GM21737 (cell line): ENCODE data around the gene PPOX.

ENCODE experiments used
- ATAC-seq: cut with Tn5 transposase; IDR thresholded peaks from one replicate; pipeline ENCODE4 v1.9.1; 2021; ENCODE audit warnings: mild to moderate bottlenecking, moderate library complexity; ENCODE audit not compliant: unreplicated experiment

PPOX gene

GRCh38 chr1:161196521-161197451 lies 30.6 kb downstream of the PPOX start:
- no peak for ATAC-seq

GRCh38 chr1:161197560-161198193 lies 31.5 kb downstream of the PPOX start:
- no peak for ATAC-seq

DNA sequence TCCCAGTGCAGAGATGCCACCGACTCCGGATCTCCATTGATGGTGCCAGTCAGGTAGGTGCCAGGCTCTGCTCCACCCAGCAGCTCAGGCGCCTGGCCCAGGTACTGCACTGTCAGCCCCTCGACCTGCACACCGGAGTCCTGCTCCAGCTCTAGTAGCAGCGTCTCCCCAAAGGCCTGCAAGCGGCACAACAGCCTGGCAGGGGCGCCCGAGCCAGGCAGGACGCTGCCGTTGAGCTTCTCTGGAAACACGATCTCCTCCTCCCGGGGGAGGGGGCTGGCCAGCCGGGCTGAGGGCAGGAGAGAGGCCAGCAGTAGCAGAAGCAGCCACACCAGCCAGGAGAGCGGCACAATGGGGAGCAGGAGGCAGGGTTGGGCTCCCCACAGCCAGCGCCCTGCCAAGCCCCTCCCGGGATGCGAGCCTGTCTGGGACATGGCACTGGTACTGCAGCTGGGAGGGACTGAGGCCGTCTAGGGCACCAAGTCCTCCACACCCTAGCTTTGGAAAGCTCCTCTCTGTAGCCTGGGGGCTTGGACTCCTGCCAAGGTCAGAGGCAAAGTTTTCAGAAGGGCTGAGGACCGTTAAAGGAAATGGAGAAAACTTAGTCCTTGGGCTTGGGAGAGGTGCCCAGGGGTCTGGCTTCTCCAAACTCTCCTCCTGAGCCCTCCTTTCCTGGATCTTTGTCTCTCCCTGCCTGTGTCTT lies 32.1 kb downstream of the PPOX start:
- no peak for ATAC-seq

- ATAC-seq: no peak
These were observed 32.7 kb downstream of the PPOX start, which contains the start of gene ADAMTS4 for GRCh38 chr1:161198897-161199431. Gene ADAMTS4, minus strand, starts transcription at chr1:161199054. Its CDS starts 427 bp downstream, at chr1:161198627.

DNA sequence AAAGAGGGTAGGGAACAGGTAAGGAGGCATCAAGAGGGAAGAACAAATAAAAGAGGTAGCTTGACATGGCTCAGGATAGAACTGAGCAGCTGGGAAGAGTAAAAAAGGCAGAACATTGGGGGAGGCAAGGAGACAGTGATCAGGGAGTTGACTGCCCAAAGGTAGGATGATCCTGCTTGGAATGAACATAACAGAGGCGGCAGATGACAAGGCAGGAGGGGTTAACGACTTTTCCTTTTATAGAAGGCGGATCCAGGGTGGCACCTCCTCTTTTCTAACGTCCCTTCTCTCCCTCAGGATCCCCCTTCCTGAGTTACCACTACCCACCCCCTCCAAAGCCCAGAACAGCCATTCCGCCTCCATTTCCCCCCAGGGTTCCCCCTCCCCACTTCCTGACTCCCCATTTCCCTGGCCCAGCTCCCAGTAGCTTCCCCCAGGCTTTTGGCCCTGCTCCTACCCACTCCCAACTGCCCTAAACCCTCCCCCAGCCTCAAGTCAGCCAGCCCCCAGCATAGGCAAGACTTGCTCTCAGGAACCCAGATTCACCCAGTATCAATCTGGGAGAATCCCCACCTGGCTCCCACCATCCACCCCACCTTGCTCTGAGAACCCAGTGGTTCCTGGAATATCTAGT lies 33.4 kb downstream of the PPOX start:
- ATAC-seq: no peak

DNA sequence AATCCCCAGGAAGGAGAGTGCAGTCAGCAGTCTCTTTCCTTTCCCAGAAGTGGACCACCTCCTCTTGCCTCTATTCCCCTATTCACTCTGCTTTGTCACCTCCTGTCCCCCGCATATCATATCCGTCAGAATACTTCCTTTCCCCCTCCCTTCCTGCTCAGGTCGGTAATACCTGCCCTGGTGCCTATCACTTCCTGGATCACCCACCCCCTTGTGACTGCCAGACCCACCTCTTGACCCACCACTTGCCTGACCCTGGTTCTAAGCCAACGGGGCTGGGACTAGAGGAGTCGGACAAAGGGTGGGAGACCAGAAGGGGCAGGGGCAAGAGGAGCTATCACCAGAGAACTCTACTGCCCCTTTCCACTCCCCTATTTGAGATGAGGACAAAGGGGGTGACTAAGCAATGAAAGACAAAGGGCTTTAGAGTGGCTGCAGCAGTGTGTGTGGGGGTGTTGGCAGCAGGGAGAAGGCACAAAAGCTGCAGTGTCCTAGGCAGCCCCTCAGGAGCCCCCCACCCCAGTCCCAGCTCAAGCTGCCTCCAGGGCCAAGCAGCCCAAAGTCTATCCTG lies 34.3 kb downstream of the PPOX start:
- no peak for ATAC-seq

- no peak for ATAC-seq
These were observed 35.0 kb downstream of the PPOX start for GRCh38 chr1:161200992-161201835.

- peak; percentile 89 for ATAC-seq
These were observed 35.8 kb downstream of the PPOX start, which contains the start of gene NDUFS2 for GRCh38 chr1:161201836-161202712. Gene NDUFS2, plus strand, starts transcription at chr1:161202367. Its CDS starts 19 bp downstream, at chr1:161202386.

DNA sequence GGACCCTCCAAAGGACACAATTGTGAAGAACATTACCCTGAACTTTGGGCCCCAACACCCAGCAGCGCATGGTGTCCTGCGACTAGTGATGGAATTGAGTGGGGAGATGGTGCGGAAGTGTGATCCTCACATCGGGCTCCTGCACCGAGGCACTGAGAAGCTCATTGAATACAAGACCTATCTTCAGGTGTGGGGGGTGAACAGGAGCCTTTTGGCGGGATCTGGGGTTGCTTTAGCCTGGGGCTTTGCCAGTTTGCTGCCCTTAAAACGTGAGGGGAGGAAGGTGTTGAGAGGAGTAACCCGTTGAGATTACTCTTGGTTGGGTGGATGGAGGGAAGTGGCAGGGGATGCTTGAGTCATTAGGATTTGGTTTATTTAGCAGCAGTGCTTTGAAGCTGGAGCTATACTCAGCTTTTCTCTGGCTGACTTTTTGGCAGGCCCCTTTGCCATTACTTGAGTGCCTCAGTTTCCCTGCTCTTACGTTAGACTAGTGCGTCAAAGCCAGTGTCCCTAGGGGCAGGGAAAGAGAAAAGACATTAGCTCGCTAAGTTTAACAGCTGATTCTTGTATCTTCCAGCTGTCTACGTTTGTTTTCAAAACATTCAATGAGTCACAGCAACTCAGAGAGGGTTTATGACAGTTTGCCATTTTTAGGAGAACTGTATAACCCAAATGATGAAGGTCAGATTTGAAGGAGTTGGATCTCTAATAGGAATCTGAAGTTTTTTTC lies 40.4 kb downstream of the PPOX start:
- no peak for ATAC-seq

DNA sequence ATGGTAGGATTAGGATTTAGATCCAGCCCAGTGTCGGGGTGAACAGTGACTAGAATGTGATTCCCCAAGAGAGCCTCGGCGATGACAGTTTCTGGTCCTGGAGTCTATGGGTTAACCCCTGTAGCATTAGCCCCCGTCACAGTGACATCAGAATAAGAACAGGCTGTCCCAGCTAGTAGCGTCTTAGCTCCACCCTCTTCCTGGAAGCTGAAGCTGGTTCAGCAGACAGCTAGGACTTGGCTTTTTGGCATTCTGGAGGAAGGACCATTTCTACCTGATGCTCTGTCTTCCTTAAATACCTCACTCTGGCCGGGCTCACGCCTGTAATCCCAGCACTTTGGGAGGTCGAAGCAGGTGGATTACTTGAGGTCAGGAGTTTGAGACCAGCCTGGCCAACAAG lies 40.9 kb downstream of the PPOX start:
- no peak for ATAC-seq

DNA sequence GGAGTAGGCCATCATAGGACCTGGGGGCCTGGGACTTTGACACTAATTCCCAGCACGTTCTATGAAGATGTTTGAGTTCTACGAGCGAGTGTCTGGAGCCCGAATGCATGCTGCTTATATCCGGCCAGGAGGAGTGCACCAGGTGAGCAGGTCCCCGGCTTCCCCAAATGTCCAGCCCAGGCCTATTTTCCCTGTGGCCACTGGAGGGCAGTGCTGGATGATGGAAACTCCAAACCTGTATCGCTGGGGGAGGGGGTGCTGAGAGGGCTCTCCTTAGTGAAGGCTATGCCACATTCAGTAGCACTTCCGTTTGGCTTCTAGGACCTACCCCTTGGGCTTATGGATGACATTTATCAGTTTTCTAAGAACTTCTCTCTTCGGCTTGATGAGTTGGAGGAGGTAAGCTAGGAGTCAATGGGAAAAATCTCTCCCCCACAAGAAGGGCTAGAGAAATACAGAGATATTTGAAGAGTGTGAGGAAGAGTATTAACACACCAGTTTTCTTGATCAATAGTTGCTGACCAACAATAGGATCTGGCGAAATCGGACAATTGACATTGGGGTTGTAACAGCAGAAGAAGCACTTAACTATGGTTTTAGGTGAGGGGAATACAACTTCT lies 43.7 kb downstream of the PPOX start:
- ATAC-seq: peak; percentile 63

DNA sequence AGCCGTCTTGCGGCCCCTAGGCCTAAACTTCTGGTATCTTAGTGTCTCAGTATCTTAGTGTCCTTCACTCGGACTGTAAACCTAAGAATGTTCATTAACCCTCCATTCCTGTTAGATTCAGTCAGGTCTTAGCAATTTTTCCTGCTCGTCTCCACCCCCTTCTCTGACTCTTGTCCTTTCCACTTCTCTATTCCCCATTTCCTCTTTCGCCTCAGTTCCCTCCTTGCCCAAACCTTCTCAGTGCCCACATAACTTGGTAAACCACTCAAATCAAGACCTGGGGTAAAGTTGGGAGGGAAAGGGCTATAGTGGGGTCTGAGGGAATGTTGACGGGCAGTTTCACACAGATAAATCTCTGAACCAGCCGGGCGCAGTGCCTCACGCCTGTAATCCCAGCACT lies 48.1 kb downstream of the PPOX start:
- ATAC-seq: no peak

DNA sequence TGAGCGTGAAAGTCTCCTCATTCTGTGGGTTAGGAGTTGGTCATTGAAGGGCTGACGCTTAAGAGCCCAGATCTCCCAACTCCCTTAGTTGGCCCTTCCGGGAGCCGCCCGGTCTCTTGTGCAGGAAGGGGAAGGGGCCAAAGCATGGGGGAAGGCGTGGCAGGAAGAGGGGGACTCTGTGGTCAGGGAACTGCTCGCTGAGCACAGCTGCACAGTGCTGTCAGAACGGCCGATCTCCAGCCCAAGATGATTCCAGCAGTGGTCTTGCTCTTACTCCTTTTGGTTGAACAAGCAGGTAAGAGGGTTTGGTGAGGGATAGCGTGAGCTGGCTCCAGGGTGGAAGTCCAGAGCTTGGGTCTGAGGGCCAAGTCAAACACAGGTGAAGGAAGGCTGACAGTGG lies 48.9 kb downstream of the PPOX start, which contains the start of gene FCER1G:
Gene FCER1G, plus strand, starts transcription at position 220 of the 400 bp plus-strand sequence. Its CDS starts 27 bp downstream, at position 247.
- ATAC-seq: no peak

DNA sequence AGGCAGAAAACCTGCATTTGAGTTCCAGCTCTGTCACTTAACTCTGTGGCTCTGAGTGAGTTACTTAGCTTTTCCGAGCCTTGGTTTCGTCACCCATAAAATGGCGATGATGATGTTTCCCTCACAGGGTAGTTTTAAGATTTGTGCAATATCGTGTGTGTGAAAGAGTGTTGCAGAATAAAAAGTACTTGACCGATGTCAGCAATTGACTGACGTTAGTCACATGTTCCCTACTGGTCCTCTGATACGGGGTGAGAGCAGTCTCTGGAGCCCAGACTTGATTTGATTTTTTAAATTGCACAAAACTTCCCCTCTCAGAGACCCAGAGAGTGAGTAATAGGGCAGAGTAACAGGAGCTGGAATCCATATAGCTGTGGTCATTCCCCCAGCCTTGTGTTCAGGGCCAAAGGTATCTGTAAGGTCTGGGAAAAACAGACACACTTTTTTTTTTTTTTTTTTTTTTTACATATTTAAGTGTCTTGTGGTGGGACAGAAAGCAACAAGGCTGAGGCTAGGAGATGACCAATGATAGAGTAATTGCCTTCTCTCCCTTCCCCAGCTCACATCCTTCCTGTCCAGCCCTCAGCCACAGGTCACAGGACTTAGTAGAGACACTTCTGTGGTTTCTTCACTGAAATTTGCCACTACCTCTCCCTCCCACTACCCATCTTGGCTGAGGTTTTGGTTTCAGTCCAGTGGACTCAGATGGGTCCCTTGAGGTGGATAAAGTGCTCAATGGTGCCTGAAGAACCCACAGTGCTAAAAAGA lies 50.9 kb downstream of the PPOX start:
- ATAC-seq: peak; percentile 73

DNA sequence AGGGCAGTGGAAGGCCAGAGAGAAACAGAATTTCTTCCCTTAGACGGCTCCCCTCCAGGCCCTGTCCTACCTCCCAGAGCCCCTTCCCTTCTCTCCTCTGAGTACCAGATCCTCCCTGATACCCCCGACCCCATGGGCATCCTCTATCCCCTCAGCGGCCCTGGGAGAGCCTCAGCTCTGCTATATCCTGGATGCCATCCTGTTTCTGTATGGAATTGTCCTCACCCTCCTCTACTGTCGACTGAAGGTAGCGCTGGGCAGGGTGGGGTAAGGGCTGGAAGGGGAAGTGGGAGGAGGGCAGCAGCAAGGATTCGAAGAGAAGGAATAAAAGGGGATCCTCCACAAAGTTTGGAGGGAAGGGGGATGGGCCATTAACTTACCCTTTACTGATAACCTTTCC lies 51.6 kb downstream of the PPOX start:
- ATAC-seq: peak; percentile 4

DNA sequence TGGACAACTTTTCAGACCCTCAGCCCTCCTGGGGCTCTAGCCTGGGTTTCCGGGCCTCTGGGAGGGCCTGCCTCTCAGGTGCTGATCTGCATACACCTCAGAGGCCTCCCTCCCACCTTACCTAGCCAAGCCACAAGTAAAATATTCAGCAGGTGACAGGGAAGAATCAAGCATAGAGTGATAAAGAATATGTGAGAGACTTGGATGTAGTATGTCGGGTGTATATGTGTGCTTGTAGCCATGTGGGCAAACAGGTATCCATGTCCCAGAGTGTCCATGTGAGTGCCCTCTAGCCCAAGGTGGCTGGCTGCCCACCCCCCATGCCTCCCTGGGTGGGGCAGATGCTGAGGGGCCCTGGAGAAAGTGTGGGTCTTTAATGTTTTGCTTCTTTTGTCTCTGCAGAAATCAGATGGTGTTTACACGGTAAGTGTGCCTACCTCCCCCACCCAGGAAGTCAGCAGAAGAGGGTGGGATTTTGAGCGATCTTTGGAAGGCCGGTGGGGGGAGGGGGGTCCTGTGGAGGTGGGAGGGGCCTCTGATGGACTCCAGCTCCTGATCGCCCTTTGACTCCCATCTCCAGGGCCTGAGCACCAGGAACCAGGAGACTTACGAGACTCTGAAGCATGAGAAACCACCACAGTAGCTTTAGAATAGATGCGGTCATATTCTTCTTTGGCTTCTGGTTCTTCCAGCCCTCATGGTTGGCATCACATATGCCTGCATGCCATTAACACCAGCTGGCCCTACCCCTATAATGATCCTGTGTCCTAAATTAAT lies 52.3 kb downstream of the PPOX start:
- no peak for ATAC-seq
